HG03558 (cell line): Measurements from ENCODE around the gene FTO.

Experiments
- ATAC-seq: cut with Tn5 transposase; IDR thresholded peaks from one replicate; pipeline ENCODE4 v1.9.1; 2021; ENCODE audit warnings: moderate number of reproducible peaks; ENCODE audit not compliant: unreplicated experiment; ENCODE audit errors: extremely low read depth

The FTO gene

DNA sequence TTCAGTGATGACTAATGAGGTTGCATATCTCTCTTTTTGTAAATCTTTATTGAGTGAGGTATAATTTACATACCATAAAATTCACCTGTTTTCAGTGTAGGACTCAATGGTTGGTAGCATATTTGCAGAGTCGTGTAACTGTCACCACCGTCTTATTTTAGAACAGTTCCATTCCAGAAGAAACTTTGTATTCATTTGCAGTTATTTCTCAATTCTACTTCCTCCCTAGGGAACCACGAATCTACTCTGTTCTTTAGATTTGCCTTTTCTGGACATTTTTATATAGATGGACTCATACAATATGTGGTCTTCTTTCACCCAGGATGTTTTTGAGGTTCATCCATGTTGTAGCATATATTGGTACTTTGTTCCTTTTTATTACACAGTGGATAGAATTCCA, 3.7 kb downstream of the FTO start:
- no peak for ATAC-seq

DNA sequence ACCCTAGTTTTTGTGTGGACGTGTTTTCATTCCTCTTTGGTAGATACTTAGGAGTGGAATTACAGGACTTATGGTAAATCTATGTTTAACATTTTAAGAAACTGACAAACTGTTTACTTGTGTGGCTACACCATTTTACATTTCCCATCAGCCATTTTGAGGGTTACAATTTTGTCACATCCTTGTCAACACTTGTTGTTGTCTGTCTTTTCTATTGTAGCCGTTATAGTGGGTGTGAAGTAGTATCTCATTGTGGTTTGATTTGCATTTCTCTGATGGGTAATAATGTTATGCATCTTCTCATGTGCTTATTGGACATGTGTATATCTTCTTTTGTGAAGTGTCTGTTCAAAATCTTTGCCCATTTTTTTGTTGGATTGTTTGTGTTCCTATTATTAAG, 4.5 kb downstream of the FTO start:
- no peak for ATAC-seq

DNA sequence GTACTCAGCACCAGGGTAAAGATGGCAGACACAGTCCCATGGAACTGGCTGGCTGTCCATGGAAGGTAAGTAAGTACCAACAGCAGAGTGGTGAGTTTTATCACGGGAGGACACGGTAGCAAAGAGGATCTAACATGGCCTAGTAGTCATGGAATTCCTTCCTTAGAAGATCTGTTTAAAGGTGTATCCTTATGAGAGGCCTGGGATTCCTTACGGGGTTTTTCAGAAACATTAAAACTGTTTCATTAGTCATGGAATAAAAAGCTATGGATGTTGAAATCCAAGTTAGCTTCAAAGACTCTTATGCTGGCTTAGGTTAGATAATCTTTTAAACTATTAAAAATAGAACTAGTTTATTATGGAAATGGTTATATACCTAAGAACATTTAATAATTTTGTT, 7.4 kb downstream of the FTO start:
- ATAC-seq: no peak

DNA sequence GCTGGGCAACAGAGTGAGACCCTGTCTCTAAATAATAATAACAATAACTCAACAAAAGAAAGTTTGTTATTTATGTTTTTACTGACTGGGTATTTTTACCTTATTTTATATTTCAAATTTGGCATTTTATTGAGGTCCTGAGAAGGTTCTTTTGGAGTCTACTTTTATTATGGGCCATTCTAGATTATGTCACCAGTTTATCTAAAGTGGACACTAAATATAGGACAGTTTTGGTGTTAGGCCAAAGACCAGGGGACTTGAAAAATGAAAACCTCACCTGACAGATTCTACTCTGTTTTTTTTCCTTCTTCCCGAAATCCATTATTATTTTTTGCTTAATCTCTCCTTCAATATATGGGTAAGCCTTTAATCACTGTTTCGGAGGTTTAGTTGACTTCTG, 8.1 kb downstream of the FTO start:
- ATAC-seq: no peak

DNA sequence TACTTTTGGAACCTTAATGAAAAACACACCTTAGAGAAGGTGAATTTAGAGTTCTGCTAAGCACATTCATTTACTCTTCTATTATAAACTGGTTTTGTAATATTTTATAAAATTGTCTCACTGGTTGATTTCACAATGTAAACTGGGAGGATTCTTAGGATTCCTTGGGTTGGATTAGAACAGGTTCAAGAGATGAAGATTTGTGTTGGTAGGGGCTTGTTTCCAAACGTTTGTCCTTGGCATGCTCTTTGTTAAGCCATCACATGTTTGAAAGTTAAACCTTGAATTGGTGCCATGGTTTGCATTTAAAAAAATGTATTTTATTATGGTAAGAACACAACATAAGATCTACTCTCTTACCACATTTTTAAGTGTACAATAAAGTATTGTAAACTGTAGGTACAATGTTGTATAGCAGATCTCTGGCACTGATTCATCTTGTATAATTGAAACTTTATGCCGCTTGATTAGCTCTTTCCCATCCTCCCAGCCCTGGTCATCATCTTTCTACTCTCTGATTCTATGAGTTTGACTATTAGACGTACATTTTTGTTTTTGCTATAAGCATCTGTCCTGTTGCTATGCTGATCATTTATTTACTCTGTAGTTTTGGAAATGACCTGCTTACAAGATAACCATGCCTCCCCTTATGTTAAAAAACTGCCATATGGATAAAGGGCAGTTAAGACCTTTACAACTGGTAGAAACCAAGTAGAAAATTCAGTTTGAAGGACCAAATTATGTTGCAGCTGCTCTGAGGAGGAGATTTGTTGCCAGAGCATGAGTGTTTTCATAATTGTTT, 9.6 kb downstream of the FTO start:
- no peak for ATAC-seq

DNA sequence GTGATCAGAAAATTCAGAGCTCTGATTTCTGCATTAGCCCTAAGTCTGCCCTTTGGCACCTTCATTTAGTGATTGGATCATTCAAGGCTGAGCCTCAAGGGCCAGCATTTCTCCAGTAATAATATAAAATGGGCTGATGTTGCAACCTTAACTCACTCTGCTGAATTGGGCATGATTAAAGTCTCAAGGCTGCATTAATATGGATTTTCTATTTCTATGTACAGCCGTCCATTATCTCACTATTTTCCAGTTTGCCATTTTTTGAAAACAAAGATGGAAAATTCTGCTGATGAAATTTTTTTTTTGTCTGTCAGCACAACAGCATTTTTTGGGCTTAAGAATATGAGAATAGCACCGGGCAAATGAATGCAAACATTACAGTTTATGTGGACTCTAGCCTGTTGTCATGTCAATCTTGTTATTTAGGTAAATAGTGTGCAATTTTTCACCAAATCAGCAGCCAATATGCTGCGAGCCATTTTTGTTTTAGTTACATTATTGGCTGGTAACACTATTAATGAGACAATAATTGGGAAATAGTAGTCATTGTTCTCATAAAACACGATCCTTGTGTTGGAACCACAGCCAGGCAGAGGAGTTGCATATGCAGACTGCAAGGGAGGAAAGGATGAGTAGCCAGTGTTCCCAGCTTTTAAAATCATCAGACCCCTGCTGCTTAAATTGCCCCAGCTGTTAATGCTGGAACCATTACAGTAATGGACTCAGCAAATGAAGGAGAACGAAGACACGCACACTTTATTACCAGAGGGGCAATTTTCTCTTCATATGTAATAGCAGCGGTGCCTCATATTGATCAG, 10.5 kb downstream of the FTO start:
- no peak for ATAC-seq

DNA sequence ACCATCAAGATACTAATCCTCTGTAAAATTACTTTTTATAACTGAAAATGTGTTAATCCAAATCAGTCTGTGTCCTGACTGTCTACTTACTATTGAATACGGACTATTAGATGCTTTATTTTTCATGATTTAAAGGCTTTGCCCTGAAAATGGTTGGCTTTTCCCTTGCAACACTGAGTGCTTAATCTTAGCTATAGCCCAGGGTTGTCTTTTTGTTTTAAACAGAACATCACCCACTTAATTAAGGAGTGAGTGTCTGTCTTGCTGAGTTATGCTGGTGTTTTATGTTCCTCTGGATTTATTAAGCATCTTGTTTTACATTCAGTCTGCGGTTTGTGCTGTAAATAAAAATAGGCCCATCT, 11.0 kb downstream of the FTO start:
- ATAC-seq: no peak

DNA sequence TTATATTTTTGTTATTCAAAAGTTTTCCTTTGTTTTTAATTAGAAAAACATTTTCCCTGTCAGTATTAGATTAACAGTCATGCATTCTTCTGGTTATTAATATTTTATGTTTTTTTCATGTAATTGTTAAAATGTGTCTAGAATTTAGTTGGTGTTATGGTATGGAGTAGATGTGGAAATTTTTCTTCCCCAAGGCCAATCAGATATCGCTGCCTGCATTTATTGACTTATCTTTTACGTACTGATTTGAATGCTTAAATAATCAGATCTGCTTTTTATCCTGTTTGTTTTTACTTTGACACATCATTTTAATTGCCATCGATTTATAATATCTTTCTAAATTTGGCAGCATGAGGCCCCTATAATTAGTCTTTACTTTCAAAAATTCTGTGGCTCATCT, 13.6 kb downstream of the FTO start:
- no peak for ATAC-seq

DNA sequence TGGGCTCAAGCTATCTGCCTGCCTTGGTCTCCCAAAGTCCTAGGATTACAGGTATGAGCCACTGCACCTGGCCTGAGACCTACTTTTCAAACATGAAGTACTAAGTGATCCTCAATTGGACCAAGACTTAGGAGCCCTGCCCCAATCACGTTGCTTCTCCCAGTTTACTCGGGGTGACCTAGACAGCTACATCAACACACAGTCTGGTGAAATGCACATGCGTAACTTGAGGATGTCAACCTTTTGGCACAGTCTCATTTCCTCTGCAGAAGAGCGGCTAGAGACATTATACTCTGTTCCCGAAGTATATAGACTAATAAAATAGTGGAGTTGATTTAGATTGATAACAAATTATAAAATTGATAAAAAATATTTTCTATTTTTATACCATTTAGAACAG, 17.1 kb downstream of the FTO start:
- ATAC-seq: no peak

DNA sequence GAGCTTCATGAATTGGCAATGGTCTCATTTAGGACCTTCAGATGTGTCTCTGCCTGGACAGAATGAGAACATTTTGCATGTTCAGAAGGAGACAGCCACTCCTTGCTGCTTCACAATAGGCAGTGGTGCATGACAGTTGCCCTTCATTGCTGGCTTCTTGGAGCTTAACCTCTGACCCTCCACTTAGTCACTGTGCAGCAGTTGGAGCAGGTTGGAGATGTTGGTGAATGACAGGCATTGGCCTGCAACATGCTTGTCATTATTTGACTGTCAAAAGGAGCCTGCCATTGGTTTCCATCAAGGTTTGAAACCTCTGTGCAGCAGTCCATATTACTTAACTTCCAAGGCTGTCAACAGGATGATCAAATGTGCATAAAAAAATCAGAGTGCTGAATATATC, 22.7 kb downstream of the FTO start:
- no peak for ATAC-seq

DNA sequence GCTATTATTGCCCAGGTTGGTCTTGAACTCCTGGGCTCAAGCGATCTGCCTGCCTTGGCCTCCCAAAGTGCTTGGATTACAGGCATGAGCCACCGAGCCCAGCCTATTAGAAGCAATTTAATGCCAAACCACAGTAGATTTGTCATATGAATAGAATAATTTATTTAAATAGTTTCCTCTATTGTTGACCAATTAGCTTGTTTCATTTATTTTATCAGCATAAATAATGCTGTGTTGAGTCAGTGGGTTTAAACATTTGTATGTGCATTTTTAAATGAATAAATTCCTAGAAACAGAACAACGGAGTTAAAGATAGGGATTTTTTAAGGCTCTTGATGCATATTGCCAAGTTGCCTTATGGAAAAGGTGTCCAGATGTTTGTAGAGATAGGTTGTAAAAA, 26.7 kb downstream of the FTO start:
- ATAC-seq: no peak

DNA sequence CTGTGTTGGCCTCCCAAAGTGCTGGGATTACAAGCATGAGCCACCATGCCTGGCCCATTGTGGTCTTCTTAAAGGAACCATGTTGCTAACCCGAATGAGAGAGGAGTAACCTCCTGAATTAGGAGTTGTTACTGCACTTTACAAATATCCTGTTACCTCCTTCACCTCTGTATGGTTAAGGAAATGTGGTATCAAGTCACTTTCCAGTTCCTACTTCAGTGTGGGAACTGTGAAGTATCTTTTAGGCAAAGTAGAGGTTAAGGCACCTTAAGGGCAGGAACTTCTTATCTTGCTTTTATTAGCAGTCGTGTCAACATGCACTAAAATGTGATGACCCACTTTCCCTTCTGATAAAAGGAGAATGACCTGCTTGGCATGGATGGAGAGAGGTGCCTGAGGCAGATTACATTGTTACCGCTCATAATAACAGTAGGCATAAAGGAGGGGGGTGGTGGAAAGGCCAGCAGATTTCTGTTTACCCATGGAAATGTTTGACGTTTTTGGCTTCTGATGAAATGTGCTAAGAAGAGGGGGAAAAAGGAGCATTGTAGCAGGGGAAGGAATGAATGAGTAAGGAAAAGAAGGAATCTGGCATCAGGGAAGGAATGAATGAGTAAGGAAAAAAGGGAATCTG, 28.5 kb downstream of the FTO start:
- no peak for ATAC-seq

DNA sequence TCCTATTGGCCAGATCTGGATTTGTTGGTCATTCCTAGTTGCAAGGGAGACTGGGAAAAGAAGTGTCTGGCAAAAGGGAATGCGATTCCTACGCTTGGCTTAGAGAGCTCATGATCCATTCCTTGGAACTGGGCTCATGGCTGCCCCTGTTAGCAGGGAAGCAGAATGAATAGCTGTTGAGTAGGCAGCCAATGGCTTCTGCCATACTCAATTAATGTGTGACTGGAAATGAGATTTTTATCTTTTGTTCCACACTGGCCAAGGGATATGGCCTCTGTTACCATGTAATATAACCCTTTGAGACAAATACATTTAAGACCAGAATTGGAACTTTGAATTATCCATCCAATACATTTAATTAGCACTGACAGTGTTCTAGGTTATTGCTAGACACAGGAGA, 31.0 kb downstream of the FTO start:
- ATAC-seq: no peak

DNA sequence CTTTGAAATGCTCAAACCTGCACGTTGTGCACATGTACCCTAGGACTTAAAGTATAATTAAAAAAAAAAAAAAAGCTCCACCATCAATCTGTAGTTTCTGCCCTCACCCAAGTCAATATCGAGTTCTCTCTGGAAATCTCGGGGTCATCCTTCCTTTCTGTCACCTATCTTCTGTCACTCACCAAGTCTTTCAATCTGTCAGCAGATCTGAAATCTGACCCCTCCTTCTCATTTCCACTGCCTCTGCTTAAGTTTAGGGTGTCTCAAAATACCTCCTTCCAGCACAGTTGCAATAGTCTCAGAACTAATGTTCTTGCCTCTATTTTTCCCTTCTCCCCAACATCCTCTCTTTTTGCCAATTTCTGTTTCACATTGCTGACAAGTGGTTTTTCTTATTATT, 32.3 kb downstream of the FTO start:
- no peak for ATAC-seq

DNA sequence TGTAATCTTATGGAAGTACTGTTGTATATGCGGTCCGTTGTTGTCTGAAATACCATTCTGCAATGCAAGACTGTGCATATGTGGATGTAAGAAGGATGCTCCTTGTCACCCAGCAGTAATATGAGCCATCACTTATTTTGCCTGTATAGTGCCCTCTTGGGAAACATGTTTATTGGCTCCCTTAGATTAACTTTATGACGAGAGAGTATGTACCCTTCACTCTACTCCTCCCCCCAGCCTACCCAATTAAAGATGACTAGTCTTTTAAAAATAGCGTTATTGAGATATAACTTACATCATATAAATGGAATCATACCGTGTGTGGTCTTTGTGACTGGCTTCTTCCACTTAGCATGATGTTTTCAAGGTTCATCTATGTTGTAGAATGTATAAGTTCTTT, 33.6 kb downstream of the FTO start:
- no peak for ATAC-seq

DNA sequence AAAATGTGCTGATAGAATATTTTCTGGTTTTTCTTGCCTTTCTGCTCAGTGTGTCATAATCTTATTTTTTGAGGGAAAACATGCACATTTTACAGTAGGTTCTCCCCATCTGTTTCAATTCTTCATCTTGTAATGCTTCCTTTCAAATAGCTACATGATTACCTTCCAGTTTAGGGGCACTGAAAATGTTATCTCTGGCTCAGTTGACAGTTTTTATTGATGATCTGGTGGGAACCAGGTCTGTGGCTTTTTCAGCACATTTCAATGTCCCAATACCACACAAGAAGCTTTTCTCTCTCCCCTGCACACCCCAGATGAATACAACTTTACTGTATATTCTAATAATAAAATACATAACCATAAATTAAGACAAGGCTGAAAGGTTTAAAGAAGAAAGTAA, 36.5 kb downstream of the FTO start:
- no peak for ATAC-seq

DNA sequence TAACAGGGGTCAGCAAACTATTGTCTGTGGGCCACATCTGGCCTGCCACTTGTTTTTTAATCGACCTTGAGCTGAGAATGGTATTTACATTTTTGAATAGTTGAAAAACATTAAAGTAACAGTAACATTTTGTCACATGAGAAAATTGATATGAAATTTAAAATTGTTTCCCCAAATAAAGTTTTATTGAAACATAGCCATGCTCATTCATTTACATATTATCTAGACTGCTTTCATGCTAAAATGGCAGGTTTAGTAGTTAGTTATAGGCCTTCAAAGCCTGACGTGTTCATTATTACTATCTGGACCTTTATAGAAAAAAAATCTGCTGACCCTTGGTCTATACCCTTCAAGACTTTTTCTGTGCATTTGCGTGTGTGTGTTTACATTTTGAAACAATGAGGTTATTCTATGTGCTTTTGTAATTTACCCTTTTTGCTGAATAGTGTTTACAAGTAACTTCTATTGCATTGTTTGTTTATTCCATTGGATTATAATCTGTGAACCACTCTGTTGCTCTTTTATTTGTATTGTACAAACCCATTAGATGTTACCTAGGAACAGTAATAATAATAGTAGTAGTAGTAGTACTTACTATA, 37.1 kb downstream of the FTO start:
- no peak for ATAC-seq

DNA sequence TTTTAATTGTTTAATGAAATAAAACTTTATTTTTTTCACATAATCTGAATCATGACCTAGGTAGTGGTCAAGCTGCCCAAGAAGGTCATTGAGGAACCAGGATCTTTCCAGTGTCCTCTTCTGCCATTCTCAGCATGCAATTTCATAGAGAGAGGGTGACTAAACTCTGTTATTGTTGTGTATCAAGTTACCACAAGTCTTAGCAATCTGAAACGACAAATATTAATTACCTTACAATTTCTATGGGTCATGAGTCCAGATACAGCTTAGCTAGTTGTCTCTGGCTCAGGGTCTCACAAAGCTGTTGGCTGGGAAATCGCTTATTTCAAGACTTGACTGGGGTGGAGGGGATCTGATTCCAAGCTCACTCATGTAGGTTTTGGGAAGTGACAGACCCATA, 37.6 kb downstream of the FTO start:
- ATAC-seq: no peak

DNA sequence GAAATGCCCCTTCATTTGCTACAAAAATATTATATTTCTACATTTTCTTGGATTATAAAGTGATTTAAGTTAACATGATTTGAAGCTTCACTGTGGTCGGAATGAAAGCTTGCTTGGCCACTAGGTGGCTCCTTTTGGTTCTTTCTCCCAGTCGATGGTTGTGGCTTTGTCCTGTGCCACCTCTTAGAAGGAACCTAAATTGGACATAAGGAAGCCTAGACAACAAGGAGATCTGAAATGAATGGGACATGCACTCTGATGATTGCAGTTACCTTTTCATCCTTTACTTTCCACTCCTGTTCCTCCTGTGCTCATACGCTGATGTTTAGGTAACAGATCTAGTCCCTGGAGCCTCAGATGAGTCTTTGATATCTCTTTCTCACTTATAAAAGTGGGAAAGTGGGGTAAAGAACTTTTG, 39.2 kb downstream of the FTO start:
- ATAC-seq: no peak

DNA sequence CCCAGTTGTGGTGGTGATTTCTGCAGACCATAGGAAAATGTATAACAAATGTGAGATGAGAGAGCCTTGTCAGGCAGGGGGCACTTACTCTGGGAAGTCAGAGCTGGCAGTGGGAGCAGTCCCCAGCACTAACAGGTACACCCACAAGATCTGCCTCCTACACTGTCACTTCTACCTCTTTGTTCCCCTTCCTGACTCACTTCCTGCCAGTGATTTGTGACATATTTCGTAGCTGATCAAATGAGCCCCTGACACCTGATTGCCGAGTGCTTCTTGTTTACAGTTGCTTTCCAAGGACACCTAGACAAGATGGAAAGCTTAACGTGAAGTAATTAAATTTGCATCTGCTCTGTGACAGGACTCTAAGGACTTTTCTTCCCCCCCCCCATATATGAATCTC, 40.5 kb downstream of the FTO start:
- no peak for ATAC-seq

DNA sequence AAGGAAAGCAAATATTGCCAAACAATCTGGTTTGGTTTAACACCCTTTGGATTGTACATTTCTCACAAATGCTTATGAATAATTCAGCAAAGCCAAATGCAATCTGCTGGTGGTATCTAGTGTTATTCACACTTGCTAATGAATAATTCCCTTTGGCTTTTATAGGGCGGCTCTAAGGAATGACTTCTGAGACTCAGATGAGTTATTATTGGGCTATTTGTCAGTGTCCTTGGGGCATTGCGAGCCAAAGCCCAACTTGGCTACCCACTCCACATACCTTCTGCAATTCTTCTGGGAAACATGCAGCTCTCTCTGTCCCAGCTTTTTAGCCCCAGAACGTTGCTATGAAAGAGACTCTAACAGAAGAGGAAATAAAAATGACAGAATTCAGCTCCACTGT, 41.1 kb downstream of the FTO start:
- ATAC-seq: no peak
